Activated T-cell treated with anti-CD3 and anti-CD28 coated beads for 48 hours (primary cell): ENCODE data around the gene OTP.
"Not testable (repeated sequence)": the region's sequence is repeated elsewhere in the genome, so short reads cannot be mapped to it uniquely, and the experiment has no call there.

Experiments used
- DNase-seq: peaks from one replicate; pipeline ENCODE4 v3.0.0-alpha.2; 2020; ENCODE audit warnings: low read depth

The OTP gene

DNA sequence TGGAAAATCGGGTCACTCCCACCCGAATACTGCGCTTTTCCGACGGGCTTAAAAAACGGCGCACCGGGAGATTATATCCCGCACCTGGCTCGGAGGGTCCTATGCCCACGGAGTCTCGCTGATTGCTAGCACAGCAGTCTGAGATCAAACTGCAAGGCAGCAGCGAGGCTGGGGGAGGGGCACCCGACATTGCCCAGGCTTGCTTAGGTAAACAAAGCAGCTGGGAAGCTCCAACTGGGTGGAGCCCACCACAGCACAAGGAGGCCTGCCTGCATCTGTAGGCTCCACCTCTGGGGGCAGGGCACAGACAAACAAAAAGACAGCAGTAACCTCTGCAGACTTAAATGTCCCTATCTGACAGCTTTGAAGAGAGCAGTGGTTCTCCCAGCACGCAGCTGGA is 29.6 kb downstream of the OTP start:
- DNase-seq = not testable (repeated sequence)

DNA sequence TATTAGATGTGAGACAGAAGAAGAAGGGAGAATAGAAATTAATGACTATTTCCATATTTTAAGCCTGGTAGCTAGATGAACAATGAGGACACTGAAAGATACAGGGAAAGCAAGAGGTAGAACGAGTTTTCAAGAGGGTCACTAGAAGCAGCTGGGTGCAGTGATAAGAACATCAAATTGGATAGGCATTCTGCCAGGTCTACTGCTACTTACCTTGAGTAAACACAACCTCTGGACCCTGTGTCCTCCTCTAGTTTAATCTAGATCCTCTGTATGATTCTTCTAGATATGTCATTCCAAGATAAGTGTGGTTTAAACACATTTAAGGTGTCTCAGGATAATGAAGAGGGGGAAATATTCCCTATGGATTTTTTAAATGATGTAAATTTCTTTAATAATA is 31.2 kb downstream of the OTP start:
- DNase-seq = no peak

- DNase-seq = no peak
Observed at GRCh38 chr5:77606279-77606678, 32.2 kb downstream of the OTP start.

DNA sequence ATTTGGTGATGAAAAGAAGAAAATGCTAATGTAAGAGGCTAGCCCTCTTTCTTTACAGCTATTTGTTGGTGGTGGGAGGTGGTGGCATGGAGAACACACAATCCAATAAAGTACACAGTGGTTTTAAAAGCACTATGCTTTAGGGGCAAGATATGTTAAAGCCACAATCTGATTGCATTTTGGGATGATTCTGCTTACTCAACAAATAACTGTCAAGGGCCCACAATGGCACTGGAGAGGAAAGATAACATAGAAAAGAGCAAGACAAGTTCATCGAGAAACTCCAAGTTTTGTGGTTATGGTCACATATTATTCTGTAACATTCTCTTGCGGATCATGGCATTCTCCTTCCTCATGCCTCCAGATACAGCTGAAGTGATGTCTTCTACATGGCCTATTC is 38.8 kb downstream of the OTP start:
- no peak for DNase-seq

- no peak for DNase-seq
Observed at GRCh38 chr5:77590347-77590746, 48.2 kb downstream of the OTP start.

DNA sequence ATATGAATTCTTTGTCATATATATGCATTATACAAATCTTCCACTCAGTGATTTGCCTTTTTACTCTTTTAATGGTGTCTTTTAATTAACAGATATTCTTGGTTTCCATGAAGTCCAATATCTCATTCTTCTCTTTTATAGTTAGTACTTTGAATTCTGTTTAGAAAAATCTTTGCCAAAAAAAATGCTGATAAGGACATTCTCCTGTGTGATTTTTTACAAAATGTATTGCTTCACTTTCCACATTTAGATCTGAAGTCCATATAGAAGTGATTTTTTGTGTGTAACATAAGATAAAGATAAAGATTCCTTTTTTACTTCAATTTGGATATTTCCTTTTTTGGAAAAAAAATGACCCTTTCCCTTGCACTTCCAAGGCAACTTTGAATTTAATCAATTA is 50.3 kb downstream of the OTP start:
- DNase-seq = no peak

DNA sequence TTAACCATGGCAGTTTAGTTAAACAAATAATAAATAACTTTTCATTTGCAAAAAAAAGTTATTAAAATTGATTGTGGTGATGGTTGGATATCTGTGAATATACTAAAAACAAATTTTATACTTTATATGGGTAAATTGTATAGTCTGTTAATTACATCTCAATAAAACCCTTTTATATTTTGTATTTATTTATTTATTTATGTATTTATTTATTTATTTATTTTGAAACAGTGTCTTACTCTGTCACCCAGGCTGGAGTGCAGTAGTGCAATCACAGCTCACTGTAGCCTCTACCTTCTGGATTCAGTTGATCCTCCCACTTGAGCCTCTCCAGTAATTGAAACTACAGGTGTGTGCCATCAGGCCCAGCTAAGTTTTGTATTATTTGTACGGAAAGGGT is 52.4 kb downstream of the OTP start:
- DNase-seq = no peak

- DNase-seq = not testable (repeated sequence)
Observed at GRCh38 chr5:77582143-77582542, 56.4 kb downstream of the OTP start.
